HG03175 (cell line): ENCODE results near the gene MINPP1.
"Not testable (repeated sequence)": the region's sequence is repeated elsewhere in the genome, so short reads cannot be mapped to it uniquely, and the experiment has no call there.

Experiments
- ATAC-seq: cut with Tn5 transposase; IDR thresholded peaks from one replicate; pipeline ENCODE4 v1.9.1; 2021; ENCODE audit warnings: mild to moderate bottlenecking, moderate library complexity; ENCODE audit not compliant: unreplicated experiment

The MINPP1 gene

GRCh38 chr10:87504640-87505365, at the start of gene MINPP1:
TSS of gene MINPP1 (plus strand) at chr10:87504893. CDS start at chr10:87504916, 23 bp downstream.
- ATAC-seq = peak; percentile 93

DNA sequence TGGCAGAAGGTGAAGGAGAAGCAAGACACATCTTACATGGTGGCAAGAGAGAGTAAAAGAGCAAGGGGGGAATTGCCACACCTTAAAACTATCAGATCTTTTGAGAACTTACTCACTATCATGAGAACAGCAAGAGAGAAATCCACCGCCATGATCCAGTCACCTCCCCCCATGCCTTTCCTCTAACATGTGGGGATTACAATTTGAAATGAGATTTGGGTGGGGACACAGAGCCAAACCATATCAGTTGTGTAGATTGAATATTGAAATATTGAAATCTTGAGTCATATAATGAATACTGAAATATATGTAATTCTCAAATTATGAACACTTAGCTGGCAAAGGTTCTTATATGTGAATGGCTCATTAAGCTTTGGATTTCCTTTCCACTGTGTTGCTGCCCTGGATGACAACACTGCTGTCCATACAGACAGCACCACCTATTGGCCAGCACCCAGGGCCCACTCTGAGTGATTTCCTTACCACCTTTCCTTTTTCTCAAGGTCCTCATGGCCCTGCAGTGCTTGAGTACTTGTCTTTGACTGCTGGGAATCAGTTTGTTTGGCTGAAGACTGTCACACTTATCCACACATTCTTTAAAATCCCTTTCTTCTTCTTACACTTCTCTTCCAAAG, 48.0 kb upstream of the MINPP1 start:
- ATAC-seq = not testable (repeated sequence)

DNA sequence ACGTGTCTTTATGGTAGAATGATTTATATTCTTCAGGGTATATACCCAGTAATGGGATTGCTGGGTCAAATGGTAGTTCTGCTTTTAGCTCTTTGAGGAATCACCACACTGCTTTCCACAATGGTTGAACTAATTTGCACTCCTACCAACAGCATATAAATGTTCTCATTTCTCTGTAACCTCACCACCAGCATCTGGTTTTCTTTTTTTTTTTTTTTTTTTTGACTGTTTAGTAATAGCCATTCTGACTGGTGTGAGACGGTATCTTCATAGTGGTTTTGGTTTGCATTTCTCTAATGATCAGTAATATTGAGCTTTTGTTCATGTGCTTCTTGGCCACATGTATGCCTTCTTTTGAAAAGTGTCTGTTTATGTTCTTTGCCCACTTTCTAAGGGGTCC, 42.9 kb upstream of the MINPP1 start:
- ATAC-seq = not testable (repeated sequence)

- not testable (repeated sequence) for ATAC-seq
Measured at GRCh38 chr10:87466849-87467248, 37.8 kb upstream of the MINPP1 start.

GRCh38 chr10:87488733-87489132, 16.0 kb upstream of the MINPP1 start:
- ATAC-seq = not testable (repeated sequence)

DNA sequence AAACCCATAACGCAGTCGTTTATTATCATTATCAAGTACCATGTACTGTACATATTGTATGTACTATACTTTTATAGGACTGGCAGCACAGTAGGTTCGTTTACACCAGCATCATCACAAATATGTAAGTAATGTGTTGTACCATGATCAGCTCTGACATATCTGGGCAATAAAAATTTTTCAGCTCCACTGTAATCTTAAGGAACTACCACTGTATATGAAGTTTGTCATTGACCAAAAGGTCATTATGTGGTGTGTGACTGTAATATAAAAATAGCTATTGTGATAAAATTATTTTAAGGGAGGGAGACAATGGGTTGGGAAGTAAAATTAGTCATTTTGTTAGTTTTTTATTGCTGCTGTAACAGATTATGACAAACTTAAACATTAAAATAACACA, 14.4 kb upstream of the MINPP1 start:
- ATAC-seq = not testable (repeated sequence)

DNA sequence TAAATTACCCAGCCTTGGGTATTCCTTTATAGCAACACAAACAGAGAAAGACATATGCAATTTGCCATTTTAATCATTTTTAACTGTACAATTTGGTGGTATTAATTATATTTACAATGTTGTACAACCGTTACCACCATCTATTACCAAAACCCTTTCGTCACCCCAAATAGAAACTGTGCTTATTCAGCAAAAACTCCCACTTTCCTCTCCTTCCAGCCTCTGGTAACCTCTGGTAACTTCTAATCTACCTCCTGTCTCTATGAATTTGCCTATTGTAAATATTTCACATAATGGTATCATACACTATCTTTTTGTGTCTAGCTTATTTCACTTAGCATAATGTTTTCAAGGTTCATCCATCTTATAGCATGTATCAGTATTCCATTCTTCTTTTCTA, 12.2 kb upstream of the MINPP1 start:
- not testable (repeated sequence) for ATAC-seq

- not testable (repeated sequence) for ATAC-seq
Measured at GRCh38 chr10:87495446-87495845, 9.2 kb upstream of the MINPP1 start.

DNA sequence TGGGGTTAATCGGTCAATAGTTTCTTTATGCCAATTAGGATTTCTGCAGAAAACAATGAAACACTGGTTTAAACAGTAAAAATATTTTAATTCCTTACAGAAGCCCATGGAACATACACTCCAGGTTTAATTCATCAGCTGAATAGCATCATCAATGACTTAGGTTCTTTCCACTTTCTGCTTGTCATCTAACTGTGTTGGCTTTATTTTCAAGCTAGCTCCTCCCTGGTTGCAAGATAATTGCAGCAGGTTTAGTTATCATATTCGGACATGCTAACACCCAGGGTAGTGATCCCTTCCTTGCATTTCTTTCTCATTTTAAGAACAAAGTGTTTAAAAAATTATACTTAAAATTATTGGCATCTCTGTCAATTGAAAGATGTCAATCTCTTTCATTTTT, 7.3 kb upstream of the MINPP1 start:
- ATAC-seq = not testable (repeated sequence)

GRCh38 chr10:87498106-87498789, 6.4 kb upstream of the MINPP1 start:
- not testable (repeated sequence) for ATAC-seq

GRCh38 chr10:87500646-87501048, 4.0 kb upstream of the MINPP1 start:
- ATAC-seq = no peak

- no peak for ATAC-seq
Measured at GRCh38 chr10:87503401-87503800, 1.3 kb upstream of the MINPP1 start.

GRCh38 chr10:87503886-87504285, 807 bp upstream of the MINPP1 start:
- ATAC-seq = no peak

DNA sequence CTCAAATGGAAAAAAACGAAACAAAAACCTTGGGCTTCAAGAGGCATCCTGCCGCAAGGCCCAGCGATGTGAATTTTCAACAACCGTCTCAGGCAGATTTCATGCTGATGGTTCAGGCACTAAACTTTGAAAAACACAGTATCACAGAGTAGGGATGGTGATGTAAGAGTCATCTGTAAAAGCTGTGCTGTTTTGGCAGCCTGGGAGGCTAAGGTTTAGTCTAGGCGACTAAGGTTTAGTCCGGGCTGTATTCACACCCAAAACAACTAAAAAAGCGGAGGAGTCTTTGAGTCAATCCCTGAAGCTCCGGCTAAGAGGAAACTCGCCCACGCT, 420 bp upstream of the MINPP1 start:
- ATAC-seq = no peak

DNA sequence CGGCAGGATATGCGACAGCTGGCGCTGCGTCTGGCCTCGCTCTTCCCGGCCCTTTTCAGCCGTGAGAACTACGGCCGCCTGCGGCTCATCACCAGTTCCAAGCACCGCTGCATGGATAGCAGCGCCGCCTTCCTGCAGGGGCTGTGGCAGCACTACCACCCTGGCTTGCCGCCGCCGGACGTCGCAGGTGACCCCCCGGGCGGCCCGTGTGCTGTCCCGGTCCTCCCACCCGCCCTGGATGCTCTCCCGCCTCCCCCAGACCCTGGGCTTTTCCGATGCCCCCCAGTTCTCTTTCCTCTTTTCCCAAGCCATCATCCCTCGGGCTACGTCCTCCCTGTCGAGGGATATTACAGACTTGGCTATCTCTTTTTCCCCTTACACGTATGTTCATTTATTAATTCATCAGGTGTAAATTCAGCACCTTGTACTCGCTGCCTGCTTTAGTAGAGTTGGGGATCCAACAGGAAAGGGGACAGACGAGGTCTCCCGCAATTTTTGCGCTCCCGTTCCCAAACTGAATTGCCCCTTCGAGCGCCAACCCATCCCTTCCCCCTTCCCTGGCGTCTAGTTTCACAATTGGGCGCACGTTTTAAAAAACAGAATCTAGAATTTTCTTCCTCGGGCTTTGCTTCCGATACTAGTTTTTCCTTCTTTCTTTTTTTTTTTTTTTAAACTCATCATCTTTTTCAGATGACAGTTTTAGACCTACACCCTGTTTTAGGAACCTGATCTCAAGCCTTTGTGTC, 846 bp downstream of the MINPP1 start:
- peak; percentile 60 for ATAC-seq

GRCh38 chr10:87506956-87507355, 2.3 kb downstream of the MINPP1 start:
- no peak for ATAC-seq

DNA sequence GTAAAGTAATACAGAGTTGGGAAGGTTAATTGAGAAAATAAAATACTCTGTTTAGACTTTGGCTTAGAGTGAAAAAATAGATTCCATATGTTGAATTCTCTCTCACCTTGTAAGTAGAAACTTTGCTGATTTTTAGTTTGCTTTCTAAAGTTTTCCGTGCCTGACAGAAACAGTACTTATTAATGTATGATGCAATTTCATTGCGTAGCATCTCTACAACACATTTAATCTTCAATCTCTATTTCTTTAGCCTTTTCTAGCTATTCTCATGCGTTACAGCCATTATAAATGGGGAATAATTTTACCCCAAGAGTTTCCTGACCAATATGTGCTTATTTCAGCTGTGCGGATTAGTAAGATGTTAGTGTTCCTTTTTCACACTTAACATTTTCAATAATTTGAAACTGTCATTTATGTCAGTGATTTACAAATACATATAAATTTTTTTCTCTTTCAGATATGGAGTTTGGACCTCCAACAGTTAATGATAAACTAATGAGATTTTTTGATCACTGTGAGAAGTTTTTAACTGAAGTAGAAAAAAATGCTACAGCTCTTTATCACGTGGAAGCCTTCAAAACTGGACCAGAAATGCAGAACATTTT, 3.3 kb downstream of the MINPP1 start:
- ATAC-seq = no peak

GRCh38 chr10:87508837-87509236, 4.1 kb downstream of the MINPP1 start:
- ATAC-seq = no peak

GRCh38 chr10:87510025-87510424, 5.3 kb downstream of the MINPP1 start:
- no peak for ATAC-seq

DNA sequence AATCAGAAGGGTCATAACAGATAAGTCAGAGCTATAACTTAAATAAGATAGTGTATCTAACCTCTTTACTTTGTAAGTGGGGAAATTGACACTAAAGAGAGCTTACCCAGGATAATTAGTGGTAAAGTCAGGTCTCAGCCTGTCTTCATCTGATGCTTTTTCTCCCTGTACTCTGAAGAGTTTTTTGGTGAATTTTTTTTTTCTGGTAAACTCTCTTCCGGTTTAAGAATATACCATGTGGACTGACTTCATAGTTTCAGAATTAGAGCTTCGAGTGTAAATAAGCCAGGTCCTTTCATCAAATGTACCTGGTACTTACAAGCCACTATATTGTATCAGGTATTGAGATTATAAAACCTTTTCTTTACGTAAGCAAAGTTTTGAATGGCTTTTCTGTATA, 6.8 kb downstream of the MINPP1 start:
- ATAC-seq = no peak

GRCh38 chr10:87518937-87519336, 14.2 kb downstream of the MINPP1 start:
- ATAC-seq = no peak
